ENCODE data around the gene MIA3.

- TF ChIP-seq, protein P1, sequence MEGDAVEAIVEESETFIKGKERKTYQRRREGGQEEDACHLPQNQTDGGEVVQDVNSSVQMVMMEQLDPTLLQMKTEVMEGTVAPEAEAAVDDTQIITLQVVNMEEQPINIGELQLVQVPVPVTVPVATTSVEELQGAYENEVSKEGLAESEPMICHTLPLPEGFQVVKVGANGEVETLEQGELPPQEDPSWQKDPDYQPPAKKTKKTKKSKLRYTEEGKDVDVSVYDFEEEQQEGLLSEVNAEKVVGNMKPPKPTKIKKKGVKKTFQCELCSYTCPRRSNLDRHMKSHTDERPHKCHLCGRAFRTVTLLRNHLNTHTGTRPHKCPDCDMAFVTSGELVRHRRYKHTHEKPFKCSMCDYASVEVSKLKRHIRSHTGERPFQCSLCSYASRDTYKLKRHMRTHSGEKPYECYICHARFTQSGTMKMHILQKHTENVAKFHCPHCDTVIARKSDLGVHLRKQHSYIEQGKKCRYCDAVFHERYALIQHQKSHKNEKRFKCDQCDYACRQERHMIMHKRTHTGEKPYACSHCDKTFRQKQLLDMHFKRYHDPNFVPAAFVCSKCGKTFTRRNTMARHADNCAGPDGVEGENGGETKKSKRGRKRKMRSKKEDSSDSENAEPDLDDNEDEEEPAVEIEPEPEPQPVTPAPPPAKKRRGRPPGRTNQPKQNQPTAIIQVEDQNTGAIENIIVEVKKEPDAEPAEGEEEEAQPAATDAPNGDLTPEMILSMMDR (IDR thresholded peaks at IDR 0.05): peak; percentile 67 to 92 (median 85)
- TF ChIP-seq POLR2AphosphoS5 (IDR thresholded peaks at IDR 0.05) (peak; percentile 49), POLR2A (IDR thresholded peaks at IDR 0.05) (no peak)
Measured at GRCh38 chr1:222634180-222635013, 16.5 kb downstream of the MIA3 start.

All from prostate gland (tissue), 2 donors.